Liver (tissue), 9 donors: ENCODE measurements around the gene PFKFB3. TPM values are rescaled to one million over a fixed set of nuclear protein-coding genes. Genes with fewer than 3 reads are reported as not detected.
"Not testable (repeated sequence)": the region's sequence is repeated elsewhere in the genome, so short reads cannot be mapped to it uniquely, and the experiment has no call there.

Source experiments
- DNase-seq: peaks from one replicate; pipeline ENCODE4 v3.0.0-alpha.2; 2017; ENCODE audit warnings: low spot score
- H3K27ac ChIP-seq, 2 donors: one replicate each; pipeline ENCODE4 v1.7.0; 2013; ENCODE audit warnings: inconsistent platforms in 2 of 2, low read length in 2 of 2, control low read depth in 1 of 2, low read depth in 1 of 2, mild to moderate bottlenecking in 1 of 2
- H3K27me3 ChIP-seq, 4 donors: one replicate each; pipeline versions ENCODE4 v1.6.1 to v1.7.0; 2013; ENCODE audit warnings: low read length in 3 of 4, inconsistent platforms in 1 of 4, mild to moderate bottlenecking in 1 of 4, moderate library complexity in 1 of 4; ENCODE audit not compliant: control insufficient read depth in 4 of 4, insufficient read depth in 4 of 4
- H3K36me3 ChIP-seq, 4 donors: one replicate each; pipeline versions ENCODE4 v1.6.1 to v1.7.0; 2013; ENCODE audit warnings: low read length in 3 of 4, mild to moderate bottlenecking in 3 of 4, low read depth in 1 of 4, moderate library complexity in 1 of 4; ENCODE audit not compliant: control insufficient read depth in 4 of 4, insufficient read depth in 3 of 4
- H3K4me1 ChIP-seq, 4 donors: one replicate each; pipeline versions ENCODE4 v1.6.1 to v1.7.0; 2013; ENCODE audit warnings: low read length in 3 of 4, mild to moderate bottlenecking in 3 of 4, moderate library complexity in 1 of 4; ENCODE audit not compliant: control insufficient read depth in 4 of 4, insufficient read depth in 4 of 4
- H3K4me3 ChIP-seq, 3 donors: one replicate each; pipeline versions ENCODE4 v1.6.1 to v1.7.0; 2013; ENCODE audit warnings: low read length in 3 of 3, control low read depth in 1 of 3, low read depth in 1 of 3, mild to moderate bottlenecking in 1 of 3
- H3K9ac ChIP-seq, 2 donors: one replicate each; pipeline ENCODE4 v1.7.0; 2013; ENCODE audit warnings: low read length in 2 of 2, mild to moderate bottlenecking in 2 of 2, moderate library complexity in 2 of 2, control low read depth in 1 of 2, low read depth in 1 of 2
- H3K9me3 ChIP-seq, 4 donors: one replicate each; pipeline versions ENCODE4 v1.6.1 to v1.7.0; 2013; ENCODE audit warnings: low read length in 3 of 4; ENCODE audit not compliant: control insufficient read depth in 4 of 4
- EGR1 ChIP-seq, 2 donors: IDR thresholded peaks; 2 replicates each; pipeline ENCODE4 v1.6.1; 2016 to 2018; ENCODE audit warnings: antibody characterized with exemption in 2 of 2, low read depth in 2 of 2
- FOXA1 ChIP-seq: IDR thresholded peaks from 2 replicates; pipeline ENCODE4 v1.6.1; 2016; ENCODE audit warnings: antibody characterized with exemption
- FOXA2 ChIP-seq: IDR thresholded peaks from 2 replicates; pipeline ENCODE4 v1.6.1; 2016; ENCODE audit warnings: antibody characterized with exemption
- GABPA ChIP-seq, 2 donors: IDR thresholded peaks in 1 of 2; conservative IDR thresholded peaks in 1 of 2; 2 replicates each; pipeline ENCODE4 v1.6.1; 2016; ENCODE audit warnings: antibody characterized with exemption in 2 of 2, mild to moderate bottlenecking in 1 of 2, moderate library complexity in 1 of 2
- HNF4A ChIP-seq, 2 donors: conservative IDR thresholded peaks; 2 replicates each; pipeline ENCODE4 v1.6.1; 2016; ENCODE audit warnings: antibody characterized with exemption in 2 of 2, mild to moderate bottlenecking in 2 of 2
- RAD21 ChIP-seq, 2 donors: IDR thresholded peaks; 2 replicates each; pipeline ENCODE4 v1.6.1; 2016; ENCODE audit warnings: antibody characterized with exemption in 2 of 2, mild to moderate bottlenecking in 2 of 2
- YY1 ChIP-seq: IDR thresholded peaks from 2 replicates; pipeline ENCODE4 v1.6.1; 2016; ENCODE audit warnings: antibody characterized with exemption, mild to moderate bottlenecking
- WGBS: extraction: QIAGEN DNeasy Blood & Tissue Kit; methylation state at CpG from one replicate; pipeline ENCODE4 v1.1.7; 2013; 5-methylcytosine and 5-hydroxymethylcytosine counted together
- polyA plus RNA-seq, 2 donors: library from polyadenylated mRNA; stranded (reverse) in 1 of 2; unstranded in 1 of 2; fragments of 200-250 nt in 1 of 2; fragments of >200 nt in 1 of 2; fragmentation: Nextera tagmentation in 1 of 2; extraction: Ambion mirVana in 1 of 2; gene quantifications; one replicate each; pipeline versions ENCODE4 v1.2.1 to v1.2.3, GENCODE V29; 2013 to 2015
- total RNA-seq, 2 donors: library from RNA; depleted of rRNA; stranded (reverse); fragments of >200 nt; gene quantifications; one replicate each; pipeline ENCODE4 v1.2.3, GENCODE V29; 2014
- TF ChIP-seq, protein P1 (sequence below): IDR thresholded peaks from 2 replicates; pipeline ENCODE4 v1.6.1; 2016; ENCODE audit warnings: antibody characterized with exemption
- TF ChIP-seq, protein P2 (sequence below): IDR thresholded peaks from 2 replicates; pipeline ENCODE4 v1.6.1; 2016; ENCODE audit warnings: antibody characterized with exemption
- donor health status: healthy.
- donor health status: healthy.
- donor health status: healthy.
- donor health status: healthy.
- donor health status: healthy.

The PFKFB3 gene
- total and polyA plus RNA-seq, 4 donors = 1.6 to 9.1 (median 5.8) TPM

DNA sequence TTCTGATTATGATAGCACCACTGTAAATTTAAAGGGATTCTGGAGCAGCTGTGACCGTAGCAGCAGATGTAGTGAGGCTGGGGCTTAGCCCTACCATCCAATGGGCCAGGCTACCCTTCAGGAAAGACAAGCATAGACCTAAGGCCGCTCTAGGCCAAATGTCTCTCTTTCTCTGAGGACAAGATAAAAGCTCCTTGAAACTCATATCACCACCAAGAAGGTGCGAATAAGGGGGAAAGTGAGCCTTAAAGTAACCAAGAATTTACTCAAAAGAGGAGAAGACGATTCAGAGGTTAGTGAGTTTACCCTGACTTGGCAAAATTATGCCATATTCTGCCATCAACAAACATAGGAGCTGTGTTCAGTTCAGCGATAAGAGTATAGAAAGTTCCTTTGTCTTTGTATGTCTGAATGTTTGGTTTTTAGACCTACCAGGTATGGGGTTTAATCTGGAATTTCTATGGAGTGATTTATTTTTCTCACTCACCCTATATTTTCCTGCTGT, 79.8 kb downstream of the PFKFB3 start:
- peaks cover 5 to 19% (median 12%) of the 10 kb centered on the region in 4 donors for H3K4me1 ChIP-seq
- H3K4me3 ChIP-seq = no peak overlapping the region
- H3K36me3 ChIP-seq = no peaks in the 10 kb centered on the region
- H3K9ac ChIP-seq = no peak overlapping the region
- no peak for DNase-seq
- H3K27ac ChIP-seq = no peak overlapping the region
- 94% methylated on average over 5 of the region's 5 CpGs for WGBS
- no peaks in the 10 kb centered on the region for H3K27me3 ChIP-seq
- no peaks in the 10 kb centered on the region for H3K9me3 ChIP-seq
- TF ChIP-seq RAD21 (IDR thresholded peaks at IDR 0.05) = no peak
- no peak for TF ChIP-seq HNF4A (conservative IDR thresholded peaks at IDR 0.05)
- no peak for TF ChIP-seq GABPA (IDR thresholded peaks at IDR 0.05 in 1 of 2, conservative IDR thresholded peaks at IDR 0.05 in 1 of 2)
- TF ChIP-seq FOXA1 = no peak
- TF ChIP-seq EGR1 (IDR thresholded peaks at IDR 0.05; ENCODE audit: low read depth in 2 of 2) = no peak
- TF ChIP-seq YY1 = no peak
- TF ChIP-seq, protein P1, sequence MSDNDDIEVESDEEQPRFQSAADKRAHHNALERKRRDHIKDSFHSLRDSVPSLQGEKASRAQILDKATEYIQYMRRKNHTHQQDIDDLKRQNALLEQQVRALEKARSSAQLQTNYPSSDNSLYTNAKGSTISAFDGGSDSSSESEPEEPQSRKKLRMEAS = no peak

DNA sequence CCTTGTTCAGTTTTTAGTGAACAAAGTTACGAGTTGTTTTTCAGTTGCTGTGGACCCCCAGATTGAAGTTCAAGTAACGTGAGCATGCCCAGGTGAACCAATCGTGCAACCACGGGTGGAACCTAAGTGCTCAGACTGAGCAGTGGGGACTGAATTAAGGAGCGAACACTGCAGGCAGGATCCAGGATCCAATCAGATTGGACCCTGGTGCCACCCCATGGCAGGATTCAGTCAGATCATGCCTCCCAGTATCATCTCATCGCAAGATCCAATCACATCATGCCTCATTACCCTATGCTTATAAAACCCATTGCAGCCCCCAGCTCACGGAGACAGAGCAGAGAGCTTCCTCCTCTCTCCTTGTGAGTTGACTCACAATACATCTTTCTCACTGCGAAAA, 80.9 kb downstream of the PFKFB3 start:
- no peak overlapping the region for H3K4me3 ChIP-seq
- H3K9ac ChIP-seq = no peak overlapping the region
- no peaks in the 10 kb centered on the region for H3K36me3 ChIP-seq
- no peak overlapping the region for H3K27ac ChIP-seq
- no peaks in the 10 kb centered on the region for H3K9me3 ChIP-seq
- TF ChIP-seq, protein P2, sequence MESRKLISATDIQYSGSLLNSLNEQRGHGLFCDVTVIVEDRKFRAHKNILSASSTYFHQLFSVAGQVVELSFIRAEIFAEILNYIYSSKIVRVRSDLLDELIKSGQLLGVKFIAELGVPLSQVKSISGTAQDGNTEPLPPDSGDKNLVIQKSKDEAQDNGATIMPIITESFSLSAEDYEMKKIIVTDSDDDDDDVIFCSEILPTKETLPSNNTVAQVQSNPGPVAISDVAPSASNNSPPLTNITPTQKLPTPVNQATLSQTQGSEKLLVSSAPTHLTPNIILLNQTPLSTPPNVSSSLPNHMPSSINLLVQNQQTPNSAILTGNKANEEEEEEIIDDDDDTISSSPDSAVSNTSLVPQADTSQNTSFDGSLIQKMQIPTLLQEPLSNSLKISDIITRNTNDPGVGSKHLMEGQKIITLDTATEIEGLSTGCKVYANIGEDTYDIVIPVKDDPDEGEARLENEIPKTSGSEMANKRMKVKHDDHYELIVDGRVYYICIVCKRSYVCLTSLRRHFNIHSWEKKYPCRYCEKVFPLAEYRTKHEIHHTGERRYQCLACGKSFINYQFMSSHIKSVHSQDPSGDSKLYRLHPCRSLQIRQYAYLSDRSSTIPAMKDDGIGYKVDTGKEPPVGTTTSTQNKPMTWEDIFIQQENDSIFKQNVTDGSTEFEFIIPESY = no peak
- TF ChIP-seq, protein P1 = no peak
- no peak for DNase-seq
- no peaks in the 10 kb centered on the region for H3K27me3 ChIP-seq
- peaks cover 5 to 17% (median 10%) of the 10 kb centered on the region in 4 donors for H3K4me1 ChIP-seq
- 96% methylated on average over 8 of the region's 8 CpGs for WGBS

DNA sequence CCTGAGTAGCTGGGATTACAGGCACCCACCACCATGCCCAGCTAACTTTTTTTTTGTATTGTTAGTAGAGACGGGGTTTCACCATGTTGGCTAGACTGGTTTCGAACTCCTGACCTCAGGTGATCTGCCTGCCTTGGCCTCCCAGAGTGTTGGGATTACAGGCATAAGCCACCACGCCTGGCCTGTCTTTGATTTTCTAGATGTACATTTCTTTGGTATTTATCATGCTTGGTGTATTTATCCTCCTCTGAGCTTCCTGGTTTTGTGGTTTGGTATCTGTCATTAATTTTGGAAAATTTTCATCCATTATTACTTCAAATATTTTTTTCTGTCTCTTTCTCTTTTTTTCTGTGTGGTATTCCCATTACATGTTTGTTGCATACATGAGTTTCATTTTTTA, 87.9 kb downstream of the PFKFB3 start:
- not testable (repeated sequence) for DNase-seq, H3K4me3 ChIP-seq, H3K9me3 ChIP-seq, H3K36me3 ChIP-seq, H3K27me3 ChIP-seq, H3K27ac ChIP-seq, H3K4me1 ChIP-seq, H3K9ac ChIP-seq
- WGBS = 91% methylated on average over 3 of the region's 3 CpGs

DNA sequence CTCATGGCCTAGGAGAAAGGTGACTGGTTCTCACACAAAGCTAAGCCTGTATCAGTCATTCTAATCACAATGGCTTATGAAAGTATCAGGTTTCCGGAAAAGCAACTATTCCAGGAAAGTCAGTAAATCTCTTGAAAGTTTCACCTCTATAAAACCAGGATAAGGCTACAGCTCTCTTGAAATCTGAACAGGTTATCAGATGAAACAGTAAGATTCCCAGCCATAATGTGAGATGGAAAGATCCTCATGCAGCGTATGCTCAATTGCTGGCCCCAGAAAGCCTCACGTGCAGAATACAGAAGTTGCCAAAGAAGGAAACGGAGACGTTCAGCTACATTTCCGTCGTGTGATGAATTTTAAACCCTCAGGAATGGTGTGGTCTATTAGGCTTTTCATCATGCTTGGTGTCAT, 90.0 kb downstream of the PFKFB3 start:
- Histone ChIP-seq H3K9me3 (no peaks in the 10 kb centered on the region), H3K36me3 (no peaks in the 10 kb centered on the region), H3K27me3 (no peaks in the 10 kb centered on the region), H3K27ac (no peak overlapping the region), H3K4me1 (no peaks in the 10 kb centered on the region), H3K4me3 (no peak overlapping the region), H3K9ac (no peak overlapping the region)
- TF ChIP-seq RAD21 (IDR thresholded peaks at IDR 0.05) (no peak), FOXA2 (no peak)
- 77% methylated on average over 7 of the region's 7 CpGs for WGBS
- DNase-seq = no peak

DNA sequence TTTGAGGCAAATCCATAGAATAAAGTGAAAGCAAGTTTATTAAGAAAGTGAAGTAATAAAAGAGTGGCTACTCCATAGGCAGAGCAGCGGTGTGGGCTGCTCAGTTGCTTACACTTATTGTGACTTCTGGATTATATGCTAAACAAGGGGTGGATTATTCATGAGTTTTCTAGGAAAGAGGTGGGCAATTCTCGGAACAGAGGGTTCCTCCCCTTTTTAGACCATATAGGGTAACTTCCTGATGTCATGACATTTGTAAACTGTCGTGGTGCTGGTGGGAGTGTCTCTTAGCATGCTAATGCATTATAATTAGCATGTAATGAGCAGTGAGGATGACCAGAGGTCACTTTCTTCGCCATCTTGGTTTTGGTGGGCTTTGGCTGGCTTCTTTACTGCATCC, 93.7 kb downstream of the PFKFB3 start:
- not testable (repeated sequence) for DNase-seq

More for the DNA sequence above, 93.7 kb downstream of the PFKFB3 start:
- WGBS = 90% methylated on average over 4 of the region's 4 CpGs
- not testable (repeated sequence) for H3K27ac ChIP-seq, H3K27me3 ChIP-seq, H3K4me1 ChIP-seq, H3K9me3 ChIP-seq, H3K36me3 ChIP-seq, H3K9ac ChIP-seq, H3K4me3 ChIP-seq
